GM18909 (cell line): Measurements from ENCODE around the gene HDX.
"Not testable (repeated sequence)": the region's sequence is repeated elsewhere in the genome, so short reads cannot be mapped to it uniquely, and the experiment has no call there.

Experiments used
- ATAC-seq: cut with Tn5 transposase; IDR thresholded peaks from one replicate; pipeline ENCODE4 v1.9.1; 2021; ENCODE audit warnings: mild to moderate bottlenecking; ENCODE audit not compliant: unreplicated experiment, poor library complexity

HDX gene

DNA sequence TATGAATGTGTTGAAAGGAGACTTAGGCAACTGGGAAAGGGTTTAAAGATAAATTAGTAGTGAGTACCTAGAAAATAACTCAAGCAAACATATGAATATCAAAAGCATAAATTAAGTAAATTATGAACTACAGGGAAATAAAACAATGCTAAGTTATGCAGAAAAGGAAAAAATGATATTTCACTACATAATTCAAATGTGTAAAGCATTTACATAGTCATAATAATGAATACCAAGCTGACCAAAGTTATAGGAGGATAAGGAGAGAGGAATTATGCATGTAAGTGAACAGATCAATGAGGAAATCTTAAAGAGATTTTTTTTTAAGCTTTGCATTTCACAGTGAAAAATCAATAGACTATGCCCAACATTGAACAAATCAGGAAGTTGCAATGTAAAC lies 145.0 kb downstream of the HDX start:
- no peak for ATAC-seq

DNA sequence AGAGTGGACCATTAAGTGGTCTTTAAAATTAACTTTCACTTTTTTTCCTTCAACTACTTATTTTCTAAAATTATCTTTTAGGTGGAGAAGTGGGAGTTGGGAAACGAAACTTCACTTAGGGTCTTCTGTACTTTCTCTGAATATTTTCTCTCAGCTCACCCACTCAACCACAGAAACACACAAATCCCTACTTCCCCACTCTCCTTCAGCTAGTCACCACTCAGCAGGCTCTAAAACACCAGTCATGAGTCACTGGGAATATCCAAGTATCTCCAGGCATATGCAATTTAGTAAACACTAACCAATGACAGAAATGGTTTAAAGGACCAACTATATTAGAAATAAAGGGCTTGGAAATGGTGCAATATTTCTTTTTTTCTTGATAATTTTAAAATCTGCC lies 161.3 kb downstream of the HDX start:
- ATAC-seq, result no peak

DNA sequence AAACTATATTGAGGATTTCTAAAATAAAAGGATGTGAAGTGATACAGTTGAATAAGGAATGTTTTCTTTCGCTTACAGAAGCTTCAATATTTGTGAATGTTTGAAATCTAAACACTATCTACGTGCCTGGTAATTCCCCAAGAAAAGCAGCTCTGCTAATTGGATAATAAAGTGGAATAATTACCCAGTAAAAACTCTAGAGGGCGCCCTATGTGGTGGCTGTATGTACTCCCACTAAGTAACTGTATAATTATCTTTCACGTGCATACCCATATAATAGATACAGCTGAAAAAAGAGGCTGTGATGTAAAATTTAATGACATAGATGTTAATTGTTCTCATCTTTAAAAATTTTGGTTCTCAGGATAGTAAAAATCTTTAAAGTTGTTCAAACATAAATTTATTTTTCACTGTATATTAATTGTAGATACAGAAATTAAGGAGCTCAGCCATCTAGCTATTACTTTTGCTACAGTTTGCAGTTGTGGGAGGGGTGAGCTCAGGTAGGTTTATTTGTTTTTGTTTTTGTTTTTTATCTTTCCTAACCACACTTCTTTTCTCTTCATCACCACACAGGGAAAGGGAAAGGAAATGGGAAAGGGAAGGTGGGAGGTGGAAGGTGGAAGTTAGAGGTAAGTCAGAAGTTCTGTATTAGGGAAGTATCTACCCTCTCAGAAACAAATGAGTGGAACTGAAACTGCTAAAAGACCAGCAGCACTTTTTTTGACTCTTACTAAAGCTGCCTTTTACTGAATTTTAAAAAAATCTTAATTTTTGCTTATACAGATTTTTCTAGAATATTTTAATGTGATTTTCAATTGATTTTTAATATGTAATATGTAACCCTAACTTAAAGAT lies 162.5 kb downstream of the HDX start:
- ATAC-seq, result peak; percentile 80

DNA sequence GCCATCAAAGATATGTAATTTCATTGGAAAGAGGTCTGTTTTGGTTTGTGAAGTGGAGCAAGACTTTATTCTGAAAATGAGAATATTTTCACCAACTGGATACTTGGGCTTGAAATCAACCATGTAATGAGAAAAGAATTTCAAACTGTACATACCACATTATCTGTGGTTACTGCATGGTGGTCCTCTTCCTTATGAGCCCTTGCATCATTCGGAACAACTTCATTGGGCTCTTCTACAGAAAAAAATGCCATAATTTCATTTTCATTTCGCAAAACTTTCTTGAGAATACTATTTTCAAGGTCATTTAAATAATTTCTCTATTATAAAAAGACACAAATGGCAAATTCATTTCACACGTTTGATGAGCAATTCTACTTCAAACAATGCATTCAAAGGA lies 165.6 kb downstream of the HDX start:
- ATAC-seq, result no peak

DNA sequence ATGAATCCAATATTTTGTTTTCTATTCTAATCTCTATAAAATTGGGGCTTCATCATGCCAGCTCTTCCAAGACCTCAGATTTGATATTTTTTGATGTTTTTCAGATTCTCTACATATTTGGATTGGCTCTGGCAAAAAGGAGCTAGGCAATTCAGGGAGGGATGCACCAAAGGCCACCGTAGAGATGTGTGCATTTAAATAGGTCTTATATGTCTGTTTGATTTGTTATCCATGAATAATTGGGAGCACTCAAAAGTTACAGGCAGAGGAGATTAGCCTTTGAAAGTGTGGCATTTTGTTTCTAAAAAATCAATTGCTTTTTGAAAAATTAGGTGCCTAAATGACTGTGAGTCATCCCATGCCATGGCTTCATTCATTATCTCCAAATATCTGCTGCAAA lies 167.1 kb downstream of the HDX start:
- no peak for ATAC-seq

DNA sequence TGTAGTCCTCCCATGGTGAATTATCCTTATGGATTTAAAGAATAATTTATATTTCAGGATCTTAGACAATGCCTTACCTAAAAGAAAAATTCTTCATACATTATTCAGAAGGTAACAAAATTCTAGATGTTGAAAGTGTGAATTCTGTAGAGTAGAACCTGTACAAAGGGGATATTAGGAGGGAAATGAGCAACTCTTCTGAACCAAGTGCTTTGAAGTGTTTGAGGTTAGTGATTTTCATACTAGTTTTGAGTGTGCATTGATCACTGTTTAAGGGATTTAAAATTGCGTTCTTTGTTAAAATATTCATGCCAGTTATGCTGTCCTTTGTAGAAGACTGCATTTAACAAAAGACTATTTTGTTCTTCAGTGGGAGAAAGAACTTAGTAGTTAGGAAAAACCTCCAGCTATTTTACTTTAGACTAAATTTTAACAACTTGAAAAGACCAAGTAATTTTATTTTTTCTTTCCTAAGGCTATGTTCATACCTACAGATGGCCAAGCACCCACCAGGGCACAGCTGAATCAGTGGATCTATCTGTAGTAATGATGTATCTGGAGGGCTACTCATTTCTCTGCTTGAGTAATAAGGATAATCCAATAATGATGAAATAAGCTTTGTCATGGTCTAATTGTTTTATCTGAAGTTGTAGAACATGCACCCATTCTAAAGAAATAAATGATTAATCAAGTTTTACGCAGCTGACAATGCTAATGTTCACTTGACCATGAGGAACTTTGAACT lies 180.0 kb downstream of the HDX start:
- ATAC-seq, result no peak

DNA sequence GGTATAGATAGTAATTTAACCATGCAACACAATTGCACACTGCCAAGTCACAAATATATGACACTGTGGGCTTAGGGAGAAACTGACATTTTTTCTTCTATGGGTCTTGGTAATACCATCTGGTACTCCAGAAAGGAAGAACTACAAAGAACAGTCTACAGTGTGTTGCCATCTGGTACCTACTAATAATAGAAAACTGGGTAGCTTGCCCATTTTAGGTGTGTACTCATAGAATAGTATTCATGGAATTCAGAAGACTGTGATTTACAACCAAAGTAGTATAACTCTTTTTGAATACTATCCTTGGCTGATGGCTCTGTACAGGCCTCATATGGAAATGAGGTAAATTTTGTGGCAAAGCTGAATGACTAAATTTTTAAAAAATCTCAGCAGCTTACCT lies 181.6 kb downstream of the HDX start:
- ATAC-seq, result no peak

DNA sequence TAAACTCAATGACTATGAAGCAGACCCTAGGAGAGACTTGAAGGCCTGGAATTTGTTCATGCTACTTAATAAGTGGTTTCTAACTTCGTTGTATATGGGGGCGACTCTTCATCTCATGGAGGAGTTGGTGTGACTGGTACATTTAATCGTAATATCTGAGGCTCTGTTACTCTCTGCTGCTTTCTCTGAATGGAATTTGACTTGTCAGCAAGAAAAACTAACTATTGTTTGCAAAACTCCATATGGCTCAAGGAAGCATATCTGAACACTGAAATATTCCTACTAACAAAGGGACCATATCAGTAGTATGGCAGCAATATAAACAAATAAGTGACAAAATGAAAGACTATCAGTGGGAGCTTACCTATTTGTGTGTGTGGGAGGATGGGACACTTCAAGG lies 182.2 kb downstream of the HDX start:
- ATAC-seq, result no peak

DNA sequence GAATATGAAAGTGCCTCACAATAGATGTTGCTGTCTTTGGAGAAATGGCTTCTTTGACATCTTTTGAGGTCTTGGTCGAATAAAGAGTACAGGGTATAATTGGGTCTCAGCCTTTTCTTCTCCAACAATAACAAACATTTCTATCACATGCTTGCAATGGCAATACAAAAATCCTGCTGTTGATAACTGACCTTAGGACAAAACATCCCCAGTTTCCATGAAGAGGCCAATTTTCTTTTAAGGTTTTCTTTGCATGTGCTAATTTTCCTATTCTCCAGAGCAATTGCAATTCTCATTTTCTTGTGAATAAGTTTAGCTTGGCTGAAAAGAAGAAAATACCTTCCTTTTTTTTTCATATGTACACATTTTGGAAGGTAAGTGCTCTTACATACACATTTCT lies 183.6 kb downstream of the HDX start:
- ATAC-seq, result no peak

DNA sequence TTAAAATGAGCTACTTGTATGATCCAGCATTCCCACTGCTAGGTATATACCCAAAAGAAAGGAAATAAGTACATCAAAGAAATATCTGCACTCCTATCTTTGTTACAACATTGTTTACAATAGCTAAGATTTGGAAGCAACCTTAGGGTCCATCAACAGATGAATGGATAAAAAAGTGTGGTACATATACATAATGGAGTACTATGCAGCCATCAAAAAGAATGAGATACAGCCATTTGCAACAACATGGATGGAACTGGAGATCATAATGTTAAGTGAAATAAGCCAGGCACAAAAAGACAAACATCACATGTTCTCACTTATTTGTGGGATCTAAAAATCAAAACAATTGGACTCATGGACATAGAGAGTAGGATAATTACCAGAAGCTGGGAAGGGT lies 186.3 kb downstream of the HDX start:
- ATAC-seq, result not testable (repeated sequence)
